ENCODE results near the gene WDR1. TPM values are rescaled to one million over a fixed set of nuclear protein-coding genes. Genes with fewer than 3 reads are reported as not detected.

Gene WDR1
- total and polyA plus RNA-seq, 2 of the 13 experiments (the other 11 are each of a cell fraction or from before 2014, with no cell fraction given): 106 to 198 TPM

- TF ChIP-seq FOSL1 (CRISPR knock-in tag; IDR thresholded peaks at IDR 0.05; ENCODE audit: borderline replicate concordance): no peak
- 0 out of 2 replicates have a peak, but pooled peaks have one; percentile 22 for TF ChIP-seq ZNF331 (CRISPR knock-in tag; IDR thresholded peaks at IDR 0.05)
- no peak for TF ChIP-seq ZNF547 (CRISPR knock-in tag; IDR thresholded peaks at IDR 0.05)
- TF ChIP-seq ZSCAN25 (CRISPR knock-in tag; IDR thresholded peaks at IDR 0.05): peak; percentile 26; the same call in 1 of the 2 replicates
- TF ChIP-seq GMEB1 (CRISPR knock-in tag; IDR thresholded peaks at IDR 0.05; ENCODE audit: borderline replicate concordance): 0 out of 2 replicates have a peak, but pooled peaks have one; percentile 37
- no peak for TF ChIP-seq ZNF761 (CRISPR knock-in tag; conservative IDR thresholded peaks at IDR 0.05)
- no peak for TF ChIP-seq ZNF766 (CRISPR knock-in tag; IDR thresholded peaks at IDR 0.05; ENCODE audit: borderline replicate concordance)
- TF ChIP-seq ZNF3 (CRISPR knock-in tag; IDR thresholded peaks at IDR 0.05): no peak
- peak; percentile 20; the same call in 1 of the 2 replicates for TF ChIP-seq PAXIP1 (CRISPR knock-in tag; conservative IDR thresholded peaks at IDR 0.05)
- TF ChIP-seq ZFP1 (CRISPR knock-in tag; IDR thresholded peaks at IDR 0.05): no peak
- no peak for TF ChIP-seq IKZF4 (CRISPR knock-in tag; IDR thresholded peaks at IDR 0.05; ENCODE audit: borderline replicate concordance, low read depth, not compliant biosample characterization)
- TF ChIP-seq SAP130 (CRISPR knock-in tag; IDR thresholded peaks at IDR 0.05; ENCODE audit: low read depth): peak; percentile 83
- TF ChIP-seq HDAC1 (CRISPR knock-in tag; IDR thresholded peaks at IDR 0.05): no peak
- no peak for TF ChIP-seq ZNF674 (CRISPR knock-in tag; IDR thresholded peaks at IDR 0.05; ENCODE audit: low read depth)
- TF ChIP-seq ELF1 (CRISPR knock-in tag; IDR thresholded peaks at IDR 0.05): peak; percentile 84
- peak; percentile 82 for TF ChIP-seq CREB1 (IDR thresholded peaks at IDR 0.05)
- TF ChIP-seq CREB1 (CRISPR knock-in tag; IDR thresholded peaks at IDR 0.05): peak; percentile 91
- TF ChIP-seq ZNF576 (CRISPR knock-in tag; IDR thresholded peaks at IDR 0.05): no peak
- no peak for TF ChIP-seq GMEB2 (CRISPR knock-in tag; IDR thresholded peaks at IDR 0.05; ENCODE audit: low read depth)
- no peak for TF ChIP-seq ETS1 (CRISPR knock-in tag; IDR thresholded peaks at IDR 0.05)
These were observed at the start of gene WDR1 (continued) for GRCh38 chr4:10116569-10117358.
